WTC11 (cell line): ENCODE measurements around the gene WNK1.

Experiments
- CREB1 ChIP-seq: sonication (generic); formaldehyde crosslinking; IDR thresholded peaks from 2 replicates; pipeline ENCODE4 v1.8.0; 2023; ENCODE audit warnings: mild to moderate bottlenecking, missing genetic modification reagents
- FOXJ3 ChIP-seq: sonication (generic); formaldehyde crosslinking; IDR thresholded peaks from 2 replicates; pipeline ENCODE4 v1.9.0; 2021; ENCODE audit warnings: missing genetic modification reagents, mild to moderate bottlenecking, borderline replicate concordance
- FOXP1 ChIP-seq: sonication (generic); formaldehyde crosslinking; IDR thresholded peaks from 2 replicates; pipeline ENCODE4 v1.8.0; 2022; ENCODE audit warnings: missing genetic modification reagents, mild to moderate bottlenecking, moderate library complexity, borderline replicate concordance
- TF ChIP-seq, protein P1 (sequence below): fragments of 200-600 bp; IDR thresholded peaks from 2 replicates; pipeline ENCODE4 v1.8.0; 2022; ENCODE audit warnings: antibody characterized with exemption
- TF ChIP-seq, protein P2 (sequence below): sonication (generic); formaldehyde crosslinking; IDR thresholded peaks from 2 replicates; pipeline ENCODE4 v1.8.0; 2022; ENCODE audit warnings: mild to moderate bottlenecking, missing genetic modification reagents
- TF ChIP-seq, protein P3 (sequence below): sonication (generic); formaldehyde crosslinking; IDR thresholded peaks from 2 replicates; pipeline ENCODE4 v1.8.0; 2022; ENCODE audit warnings: mild to moderate bottlenecking, missing genetic modification reagents
- TF ChIP-seq, protein P4 (sequence below): sonication (generic); formaldehyde crosslinking; IDR thresholded peaks from 2 replicates; pipeline ENCODE4 v1.8.1; 2023; ENCODE audit warnings: mild to moderate bottlenecking, missing genetic modification reagents, moderate library complexity

DNA sequence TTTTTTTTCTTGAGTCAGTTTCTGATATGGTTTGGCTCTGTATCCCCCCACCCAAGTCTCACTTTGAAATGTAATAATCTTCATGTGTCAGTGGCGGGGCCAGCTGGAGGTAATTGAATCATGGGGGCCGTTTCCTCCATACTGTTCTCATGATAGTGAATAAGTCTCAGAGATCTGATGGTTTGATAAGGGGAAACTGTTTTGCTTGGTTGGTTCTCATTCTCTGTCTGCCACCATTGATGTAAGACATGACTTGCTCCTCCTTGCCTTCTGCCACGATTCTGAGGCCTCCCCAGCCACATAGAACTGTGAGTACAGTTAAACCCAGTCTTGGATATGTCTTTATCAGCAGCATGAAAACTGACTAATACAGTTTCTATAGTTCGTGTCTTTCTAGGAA, 42.9 kb downstream of the WNK1 start:
- TF ChIP-seq, protein P1, sequence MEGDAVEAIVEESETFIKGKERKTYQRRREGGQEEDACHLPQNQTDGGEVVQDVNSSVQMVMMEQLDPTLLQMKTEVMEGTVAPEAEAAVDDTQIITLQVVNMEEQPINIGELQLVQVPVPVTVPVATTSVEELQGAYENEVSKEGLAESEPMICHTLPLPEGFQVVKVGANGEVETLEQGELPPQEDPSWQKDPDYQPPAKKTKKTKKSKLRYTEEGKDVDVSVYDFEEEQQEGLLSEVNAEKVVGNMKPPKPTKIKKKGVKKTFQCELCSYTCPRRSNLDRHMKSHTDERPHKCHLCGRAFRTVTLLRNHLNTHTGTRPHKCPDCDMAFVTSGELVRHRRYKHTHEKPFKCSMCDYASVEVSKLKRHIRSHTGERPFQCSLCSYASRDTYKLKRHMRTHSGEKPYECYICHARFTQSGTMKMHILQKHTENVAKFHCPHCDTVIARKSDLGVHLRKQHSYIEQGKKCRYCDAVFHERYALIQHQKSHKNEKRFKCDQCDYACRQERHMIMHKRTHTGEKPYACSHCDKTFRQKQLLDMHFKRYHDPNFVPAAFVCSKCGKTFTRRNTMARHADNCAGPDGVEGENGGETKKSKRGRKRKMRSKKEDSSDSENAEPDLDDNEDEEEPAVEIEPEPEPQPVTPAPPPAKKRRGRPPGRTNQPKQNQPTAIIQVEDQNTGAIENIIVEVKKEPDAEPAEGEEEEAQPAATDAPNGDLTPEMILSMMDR: no peak
- TF ChIP-seq, protein P2, sequence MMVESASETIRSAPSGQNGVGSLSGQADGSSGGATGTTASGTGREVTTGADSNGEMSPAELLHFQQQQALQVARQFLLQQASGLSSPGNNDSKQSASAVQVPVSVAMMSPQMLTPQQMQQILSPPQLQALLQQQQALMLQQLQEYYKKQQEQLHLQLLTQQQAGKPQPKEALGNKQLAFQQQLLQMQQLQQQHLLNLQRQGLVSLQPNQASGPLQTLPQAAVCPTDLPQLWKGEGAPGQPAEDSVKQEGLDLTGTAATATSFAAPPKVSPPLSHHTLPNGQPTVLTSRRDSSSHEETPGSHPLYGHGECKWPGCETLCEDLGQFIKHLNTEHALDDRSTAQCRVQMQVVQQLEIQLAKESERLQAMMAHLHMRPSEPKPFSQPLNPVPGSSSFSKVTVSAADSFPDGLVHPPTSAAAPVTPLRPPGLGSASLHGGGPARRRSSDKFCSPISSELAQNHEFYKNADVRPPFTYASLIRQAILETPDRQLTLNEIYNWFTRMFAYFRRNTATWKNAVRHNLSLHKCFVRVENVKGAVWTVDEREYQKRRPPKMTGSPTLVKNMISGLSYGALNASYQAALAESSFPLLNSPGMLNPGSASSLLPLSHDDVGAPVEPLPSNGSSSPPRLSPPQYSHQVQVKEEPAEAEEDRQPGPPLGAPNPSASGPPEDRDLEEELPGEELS (CRISPR knock-in tag): no peak
- TF ChIP-seq CREB1 (CRISPR knock-in tag) (no peak), FOXJ3 (CRISPR knock-in tag) (no peak), FOXP1 (CRISPR knock-in tag) (no peak)
- TF ChIP-seq, protein P3, sequence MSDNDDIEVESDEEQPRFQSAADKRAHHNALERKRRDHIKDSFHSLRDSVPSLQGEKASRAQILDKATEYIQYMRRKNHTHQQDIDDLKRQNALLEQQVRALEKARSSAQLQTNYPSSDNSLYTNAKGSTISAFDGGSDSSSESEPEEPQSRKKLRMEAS (CRISPR knock-in tag): no peak
- TF ChIP-seq, protein P4, sequence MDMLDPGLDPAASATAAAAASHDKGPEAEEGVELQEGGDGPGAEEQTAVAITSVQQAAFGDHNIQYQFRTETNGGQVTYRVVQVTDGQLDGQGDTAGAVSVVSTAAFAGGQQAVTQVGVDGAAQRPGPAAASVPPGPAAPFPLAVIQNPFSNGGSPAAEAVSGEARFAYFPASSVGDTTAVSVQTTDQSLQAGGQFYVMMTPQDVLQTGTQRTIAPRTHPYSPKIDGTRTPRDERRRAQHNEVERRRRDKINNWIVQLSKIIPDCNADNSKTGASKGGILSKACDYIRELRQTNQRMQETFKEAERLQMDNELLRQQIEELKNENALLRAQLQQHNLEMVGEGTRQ (CRISPR knock-in tag): no peak
